HUES64 (cell line): ENCODE measurements around the gene BAG1.

Experiments used
- H3K27ac ChIP-seq: 2 replicates; pipeline ENCODE4 v1.7.0; 2013; ENCODE audit warnings: low read depth, low read length, inconsistent platforms
- H3K27me3 ChIP-seq: 2 replicates; pipeline ENCODE4 v1.6.1; 2013; ENCODE audit warnings: mild to moderate bottlenecking, low read length; ENCODE audit not compliant: insufficient read depth
- H3K36me3 ChIP-seq: 2 replicates; pipeline ENCODE4 v1.6.1; 2013; ENCODE audit warnings: mild to moderate bottlenecking, low read length; ENCODE audit not compliant: insufficient read depth
- H3K4me1 ChIP-seq: 2 replicates; pipeline ENCODE4 v1.6.1; 2013; ENCODE audit warnings: mild to moderate bottlenecking, low read length, moderate library complexity; ENCODE audit not compliant: insufficient read depth
- H3K4me3 ChIP-seq: 2 replicates; pipeline ENCODE4 v1.5.1; 2013; ENCODE audit warnings: mild to moderate bottlenecking, low read length, moderate library complexity
- H3K9ac ChIP-seq: 2 replicates; pipeline ENCODE4 v1.6.1; 2013; ENCODE audit warnings: mild to moderate bottlenecking, low read depth, low read length
- H3K9me3 ChIP-seq: 2 replicates; pipeline ENCODE4 v1.6.1; 2013; ENCODE audit warnings: low read depth, low read length; ENCODE audit not compliant: insufficient read depth
- WGBS: fragments of 150-250, 120-280 bp; methylation state at CpG from one replicate; pipeline ENCODE4 v1.1.7; 2013; ENCODE audit warnings: missing lambda C conversion rate; 5-methylcytosine and 5-hydroxymethylcytosine counted together

The BAG1 gene

DNA sequence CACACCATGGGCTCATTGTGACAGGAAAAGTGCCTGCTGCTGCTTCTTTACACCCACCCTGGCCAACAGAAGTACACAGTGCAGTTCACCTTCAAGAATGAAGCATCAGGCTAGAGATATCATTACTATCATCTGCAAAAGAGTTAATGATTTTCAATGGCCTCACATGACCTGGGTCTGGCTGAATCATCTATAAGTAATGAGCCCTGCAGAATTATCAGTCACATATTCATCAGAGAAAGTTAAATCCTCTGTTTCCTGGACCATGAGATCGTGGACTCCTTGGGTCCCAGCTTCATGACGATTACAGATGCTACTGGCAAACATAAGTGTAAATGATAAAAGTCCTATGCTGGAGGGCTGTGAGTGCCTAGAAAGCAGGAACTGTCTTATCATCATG lies 8.3 kb downstream of the BAG1 start:
- no peaks in the 10 kb centered on the region for H3K9me3 ChIP-seq
- no peak overlapping the region for H3K4me3 ChIP-seq
- H3K36me3 ChIP-seq: peaks cover 92% of the 10 kb centered on the region
- H3K4me1 ChIP-seq: no peaks in the 10 kb centered on the region
- no peaks in the 10 kb centered on the region for H3K27me3 ChIP-seq
- H3K27ac ChIP-seq: no peak overlapping the region
- WGBS: 95% methylated on average over 2 of the region's 2 CpGs
- no peak overlapping the region for H3K9ac ChIP-seq

DNA sequence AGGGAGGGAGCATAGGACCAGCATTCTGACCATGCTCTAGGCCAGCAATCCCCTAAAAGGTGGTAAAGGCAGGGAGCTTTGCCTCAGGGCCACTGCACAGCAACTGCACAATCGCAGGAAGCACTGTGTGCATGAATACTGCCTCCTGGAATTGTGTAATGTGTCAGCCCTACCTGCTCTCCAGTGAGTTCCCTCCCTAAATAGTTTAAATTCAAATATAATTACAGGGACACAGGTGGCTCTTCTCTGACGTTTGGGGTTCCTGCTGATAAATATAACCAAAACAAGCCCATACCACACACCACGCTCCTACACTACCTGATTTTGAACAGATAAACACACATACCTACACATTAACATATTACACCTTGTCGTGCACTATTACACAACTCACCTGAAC lies 9.0 kb downstream of the BAG1 start:
- 94% methylated on average over 4 of the region's 4 CpGs for WGBS
- no peaks in the 10 kb centered on the region for H3K4me1 ChIP-seq
- no peak overlapping the region for H3K4me3 ChIP-seq
- no peak overlapping the region for H3K9ac ChIP-seq
- no peaks in the 10 kb centered on the region for H3K9me3 ChIP-seq
- H3K27me3 ChIP-seq: no peaks in the 10 kb centered on the region
- H3K27ac ChIP-seq: no peak overlapping the region
- peaks cover 84% of the 10 kb centered on the region for H3K36me3 ChIP-seq

DNA sequence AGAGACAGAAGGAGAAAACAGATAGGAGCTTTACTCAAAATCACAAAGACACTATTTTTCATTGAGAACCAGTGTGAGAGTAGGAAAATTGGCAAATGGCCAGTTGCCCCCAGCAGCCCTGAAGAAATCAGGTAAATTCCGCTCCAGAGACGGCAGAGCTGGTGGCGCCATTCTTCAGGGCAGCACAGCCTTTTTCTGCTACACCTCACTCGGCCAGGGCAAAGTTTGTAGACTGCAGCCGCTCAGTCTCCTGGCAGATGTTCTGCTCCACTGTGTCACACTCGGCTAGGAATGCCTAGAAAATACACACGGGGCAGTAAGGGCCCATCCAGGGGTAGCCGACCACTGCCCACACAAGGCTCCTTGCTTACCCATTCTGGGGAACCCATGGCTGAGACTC lies 9.5 kb downstream of the BAG1 start:
- 95% methylated on average over 8 of the region's 8 CpGs for WGBS
- H3K27me3 ChIP-seq: no peaks in the 10 kb centered on the region
- H3K9ac ChIP-seq: no peak overlapping the region
- no peak overlapping the region for H3K4me3 ChIP-seq
- H3K27ac ChIP-seq: no peak overlapping the region
- H3K9me3 ChIP-seq: no peaks in the 10 kb centered on the region
- H3K36me3 ChIP-seq: peaks cover 79% of the 10 kb centered on the region
- no peaks in the 10 kb centered on the region for H3K4me1 ChIP-seq

DNA sequence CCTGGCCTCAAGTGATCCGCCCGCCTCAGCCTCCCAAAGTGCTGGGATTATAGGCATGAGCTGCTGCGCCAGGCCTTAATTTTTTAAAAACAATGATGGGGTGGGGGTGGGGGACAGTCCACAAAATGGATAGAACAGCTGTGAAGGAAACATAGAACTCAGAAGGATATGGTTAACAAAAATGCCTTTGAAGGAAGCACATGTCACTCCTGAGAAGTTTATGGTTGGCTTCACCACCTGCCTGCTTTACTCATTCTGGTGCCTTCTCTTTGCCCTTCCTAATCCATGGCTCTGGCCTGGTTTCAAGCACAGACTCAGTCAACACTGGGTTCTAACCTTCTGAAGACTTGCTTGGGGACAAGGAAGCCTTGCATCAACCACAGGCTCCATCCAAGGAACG lies 10.3 kb downstream of the BAG1 start:
- Histone ChIP-seq H3K4me1 (no peaks in the 10 kb centered on the region), H3K4me3 (no peak overlapping the region), H3K27me3 (no peaks in the 10 kb centered on the region), H3K36me3 (peaks cover 71% of the 10 kb centered on the region), H3K9ac (no peak overlapping the region), H3K27ac (no peak overlapping the region), H3K9me3 (no peaks in the 10 kb centered on the region)
- 98% methylated on average over 4 of the region's 4 CpGs for WGBS

DNA sequence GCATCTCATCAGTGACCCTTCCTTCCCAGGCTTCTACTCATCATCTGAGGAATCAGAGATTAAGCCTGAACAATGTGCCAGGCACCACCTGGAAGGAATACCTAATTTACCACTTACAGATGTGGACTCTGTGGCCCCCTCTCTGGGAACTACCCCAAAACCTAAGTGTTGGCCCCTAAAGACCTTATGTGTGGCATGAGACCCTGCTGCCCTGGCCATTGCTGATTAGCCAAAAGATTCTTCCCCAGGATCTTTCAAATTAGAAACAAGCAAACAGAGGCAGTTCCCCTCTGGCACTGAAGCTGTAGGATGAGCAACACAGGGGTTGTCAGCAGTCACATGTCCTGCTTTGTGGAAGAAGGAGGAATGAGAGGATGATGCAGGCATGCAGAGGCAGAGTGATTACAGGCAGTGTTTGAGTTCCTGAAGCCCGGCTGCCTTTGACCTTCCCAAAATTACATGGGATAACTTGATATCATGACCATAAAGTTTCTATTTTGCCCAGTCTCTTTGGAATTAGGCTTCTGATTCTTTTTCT lies 14.0 kb downstream of the BAG1 start:
- H3K4me3 ChIP-seq: no peak overlapping the region
- no peaks in the 10 kb centered on the region for H3K9me3 ChIP-seq
- peaks cover 35% of the 10 kb centered on the region for H3K36me3 ChIP-seq
- H3K27me3 ChIP-seq: no peaks in the 10 kb centered on the region
- no peak overlapping the region for H3K9ac ChIP-seq
- no peaks in the 10 kb centered on the region for H3K4me1 ChIP-seq
- no peak overlapping the region for H3K27ac ChIP-seq
- 89% methylated on average over 1 of the region's 1 CpG for WGBS

DNA sequence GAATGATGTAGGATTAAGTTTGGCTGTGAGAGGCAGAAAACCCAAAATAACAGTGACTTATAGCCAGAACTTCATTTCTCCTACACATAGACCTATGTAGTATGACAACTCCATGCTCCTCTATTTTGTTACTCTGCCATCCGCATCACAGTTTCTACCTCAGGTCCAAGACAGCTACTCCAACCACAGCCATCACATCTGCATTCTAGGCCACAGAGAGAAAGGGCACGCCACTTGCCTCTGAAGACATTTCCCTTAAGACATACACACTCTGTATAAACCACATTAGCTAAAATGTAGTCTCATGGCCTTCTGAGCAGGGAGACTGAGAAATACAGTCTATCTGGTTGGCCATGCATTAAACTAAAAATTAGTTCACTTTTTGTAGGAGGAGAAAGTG lies 14.5 kb downstream of the BAG1 start:
- Histone ChIP-seq H3K4me3 (no peak overlapping the region), H3K9ac (no peak overlapping the region), H3K27me3 (no peaks in the 10 kb centered on the region), H3K36me3 (peaks cover 29% of the 10 kb centered on the region), H3K4me1 (no peaks in the 10 kb centered on the region), H3K27ac (no peak overlapping the region), H3K9me3 (no peaks in the 10 kb centered on the region)
- 93% methylated on average over 2 of the region's 2 CpGs for WGBS

DNA sequence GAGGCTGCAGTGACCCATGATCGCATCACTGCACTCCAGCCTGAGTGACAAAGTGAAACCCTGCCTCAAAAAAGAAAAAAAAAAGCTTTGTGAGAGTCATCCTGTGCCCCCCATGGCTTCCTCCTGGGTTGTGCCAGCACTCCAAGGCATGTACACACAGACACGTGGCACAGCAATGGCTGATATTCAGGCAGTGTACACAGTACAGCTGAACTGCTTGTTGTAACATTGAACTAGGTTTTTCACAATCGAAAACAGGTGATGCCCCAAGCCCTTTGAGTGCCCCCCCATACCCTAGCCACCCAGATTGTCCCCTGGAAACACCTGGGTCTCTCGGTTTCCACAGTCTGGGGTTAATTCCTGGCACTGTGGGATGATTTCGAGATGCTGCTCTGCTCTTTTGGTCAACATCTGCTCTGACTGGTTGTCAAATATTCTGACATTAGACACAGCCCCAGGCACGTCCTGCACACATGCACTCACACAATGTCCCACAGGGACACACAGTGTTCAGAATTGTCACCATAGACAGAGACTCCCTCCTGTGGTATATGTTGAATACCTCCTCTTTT lies 15.3 kb downstream of the BAG1 start:
- 90% methylated on average over 6 of the region's 6 CpGs for WGBS
- H3K36me3 ChIP-seq: peaks cover 21% of the 10 kb centered on the region
- H3K4me1 ChIP-seq: no peaks in the 10 kb centered on the region
- H3K9ac ChIP-seq: no peak overlapping the region
- H3K27me3 ChIP-seq: no peaks in the 10 kb centered on the region
- H3K27ac ChIP-seq: no peak overlapping the region
- H3K4me3 ChIP-seq: no peak overlapping the region
- no peaks in the 10 kb centered on the region for H3K9me3 ChIP-seq

DNA sequence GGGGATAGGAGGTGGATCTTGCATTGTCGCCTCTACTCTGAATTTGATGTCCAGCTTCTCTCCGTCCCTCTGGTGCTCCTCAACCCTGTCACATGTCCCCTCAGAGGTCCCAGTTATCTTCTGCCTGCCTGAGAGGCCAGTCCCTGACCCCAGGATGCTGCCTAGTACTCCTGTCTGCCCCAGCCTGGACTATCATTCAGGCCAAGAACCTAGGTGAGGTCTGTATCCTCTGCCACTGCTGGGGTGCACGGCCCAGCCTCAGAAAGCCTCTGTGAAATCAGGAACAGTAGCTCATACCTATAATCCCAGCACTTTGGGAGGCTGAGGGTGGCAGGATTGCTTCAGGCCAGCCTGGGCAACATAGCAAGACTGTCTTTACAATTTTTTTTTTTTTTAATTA lies 15.9 kb downstream of the BAG1 start:
- Histone ChIP-seq H3K27me3 (no peaks in the 10 kb centered on the region), H3K9ac (no peak overlapping the region), H3K4me3 (no peak overlapping the region), H3K36me3 (peaks cover 16% of the 10 kb centered on the region), H3K4me1 (no peaks in the 10 kb centered on the region), H3K27ac (no peak overlapping the region), H3K9me3 (no peaks in the 10 kb centered on the region)
- whole genome bisulfite sequencing: 85% methylated on average over 3 of the region's 3 CpGs

DNA sequence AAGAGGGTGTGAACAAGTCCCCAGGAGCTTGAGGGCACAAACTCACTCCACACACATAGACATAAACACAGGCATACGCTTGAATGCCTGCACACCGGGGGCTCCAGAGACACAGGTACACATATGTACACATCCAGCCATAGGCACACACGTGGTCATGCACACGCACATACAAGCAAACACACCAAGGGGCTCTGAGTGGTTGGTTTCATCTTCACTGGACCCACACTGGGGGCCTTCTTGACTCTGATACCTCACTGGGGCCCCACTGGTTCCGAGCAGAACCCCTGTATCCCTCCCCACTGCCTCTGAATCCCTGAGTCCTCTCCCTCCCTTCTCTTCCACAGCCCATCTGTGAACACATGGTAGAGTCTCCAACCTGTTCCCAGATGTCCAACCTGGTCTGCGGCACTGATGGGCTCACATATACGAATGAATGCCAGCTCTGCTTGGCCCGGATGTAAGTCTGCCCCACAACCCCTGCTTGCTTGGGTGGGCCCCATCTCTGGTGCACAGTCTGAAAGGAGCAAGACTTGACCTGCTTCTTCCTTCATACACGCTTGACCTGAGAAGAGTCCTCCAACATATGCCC lies 18.1 kb downstream of the BAG1 start:
- no peaks in the 10 kb centered on the region for H3K36me3 ChIP-seq
- no peaks in the 10 kb centered on the region for H3K9me3 ChIP-seq
- WGBS: 92% methylated on average over 9 of the region's 9 CpGs
- no peaks in the 10 kb centered on the region for H3K27me3 ChIP-seq
- H3K27ac ChIP-seq: no peak overlapping the region
- no peaks in the 10 kb centered on the region for H3K4me1 ChIP-seq
- no peak overlapping the region for H3K9ac ChIP-seq
- H3K4me3 ChIP-seq: no peak overlapping the region

DNA sequence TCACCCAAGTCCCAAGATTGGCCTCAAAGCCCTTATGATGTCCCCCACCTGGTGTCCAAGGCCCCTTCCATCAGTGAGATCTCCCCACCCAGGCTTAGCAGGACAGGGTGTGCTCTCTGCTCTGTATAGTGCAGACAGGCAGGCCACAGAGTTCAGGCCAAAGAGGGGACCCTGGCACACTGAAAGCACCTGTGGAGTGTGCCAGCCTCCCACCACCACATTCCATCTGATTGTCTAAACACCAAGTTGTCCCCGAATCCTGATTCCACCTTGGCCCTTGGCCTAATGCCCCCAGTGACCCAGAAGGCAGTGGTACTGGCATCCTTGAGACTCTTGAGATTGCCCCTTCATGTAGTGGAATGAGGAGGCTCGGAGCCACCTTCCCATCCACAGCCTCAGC lies 19.2 kb downstream of the BAG1 start:
- H3K27me3 ChIP-seq: no peaks in the 10 kb centered on the region
- no peak overlapping the region for H3K9ac ChIP-seq
- no peaks in the 10 kb centered on the region for H3K36me3 ChIP-seq
- WGBS: 93% methylated on average over 2 of the region's 2 CpGs
- H3K27ac ChIP-seq: no peak overlapping the region
- no peak overlapping the region for H3K4me3 ChIP-seq
- H3K9me3 ChIP-seq: no peaks in the 10 kb centered on the region
- H3K4me1 ChIP-seq: no peaks in the 10 kb centered on the region

DNA sequence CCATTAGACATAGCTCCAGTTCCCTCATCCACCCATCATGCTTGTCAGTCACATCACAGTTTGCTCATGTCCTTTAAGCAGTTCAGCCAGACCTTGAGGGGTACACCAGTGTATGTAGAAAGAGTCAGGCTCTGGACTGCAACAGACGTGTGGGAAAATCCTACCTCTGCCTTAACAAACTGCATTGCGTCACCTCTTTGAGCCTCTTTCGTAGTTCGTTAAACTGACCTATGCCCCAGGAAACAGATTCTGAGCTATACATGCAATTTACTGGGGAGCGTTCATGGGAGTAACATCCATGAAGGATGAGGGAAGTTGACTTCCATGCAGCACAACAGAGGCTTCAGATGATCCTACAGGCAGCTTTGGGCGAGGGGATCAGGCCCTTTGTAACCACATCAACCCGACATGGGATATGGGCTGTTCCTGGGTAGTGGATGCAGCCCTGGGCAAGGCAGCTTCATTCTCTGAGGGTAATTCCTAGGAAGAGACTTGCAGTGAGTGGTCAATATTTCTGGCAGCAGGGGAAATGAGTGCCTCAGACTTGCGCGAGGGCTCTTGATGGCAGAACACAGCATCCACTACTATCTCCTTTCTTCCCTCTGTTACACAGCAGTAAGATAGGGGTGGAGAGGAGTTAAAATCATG lies 20.2 kb downstream of the BAG1 start:
- Histone ChIP-seq H3K36me3 (no peaks in the 10 kb centered on the region), H3K4me1 (no peaks in the 10 kb centered on the region), H3K27ac (no peak overlapping the region), H3K4me3 (no peak overlapping the region), H3K9ac (no peak overlapping the region), H3K27me3 (no peaks in the 10 kb centered on the region), H3K9me3 (no peaks in the 10 kb centered on the region)
- 92% methylated on average over 7 of the region's 9 CpGs for WGBS
